ENCODE measurements around the gene LACTBL1.

GRCh38 chr1:23004112-23004511, 31.4 kb upstream of the LACTBL1 start:
- TF ChIP-seq CTCF (conservative IDR thresholded peaks at IDR 0.05; ENCODE audit: low read depth in 2 of 2) (no peak), POLR2AphosphoS5 (IDR thresholded peaks at IDR 0.05; ENCODE audit: low read depth) (no peak), ZNF331 (CRISPR knock-in tag; IDR thresholded peaks at IDR 0.05; ENCODE audit: low read depth) (no peak)
